Type B pancreatic cell (in vitro differentiated cells): Measurements from ENCODE around the gene FMO3. TPM values are rescaled to one million over a fixed set of nuclear protein-coding genes. Genes with fewer than 3 reads are reported as not detected.

Source experiments
- DNase-seq: peaks from one replicate; pipeline ENCODE4 v3.0.0; 2021; ENCODE audit warnings: mixed read lengths; ENCODE audit not compliant: unreplicated experiment; ENCODE audit errors: extremely low spot score
- H3K27ac Mint-ChIP-seq: 2 replicates; pipeline ENCODE4 v1.8.0; 2021; ENCODE audit warnings: mild to moderate bottlenecking, mixed read lengths
- H3K27me3 Mint-ChIP-seq: 2 replicates; pipeline ENCODE4 v1.8.0; 2021; ENCODE audit warnings: mixed read lengths
- H3K36me3 Mint-ChIP-seq: 2 replicates; pipeline ENCODE4 v1.8.0; 2021; ENCODE audit warnings: mixed read lengths
- H3K4me1 Mint-ChIP-seq: one replicate; pipeline ENCODE4 v1.8.0; 2021; ENCODE audit warnings: mixed read lengths; ENCODE audit not compliant: unreplicated experiment
- H3K4me3 Mint-ChIP-seq: 2 replicates; pipeline ENCODE4 v1.8.0; 2021; ENCODE audit warnings: mild to moderate bottlenecking, mixed read lengths
- H3K9me3 Mint-ChIP-seq: 2 replicates; pipeline ENCODE4 v1.8.0; 2021; ENCODE audit warnings: mixed read lengths
- CTCF ChIP-seq: fragments of 200-600 bp; sonication (generic); conservative IDR thresholded peaks from 2 replicates; pipeline ENCODE4 v1.5.0; 2021; ENCODE audit warnings: antibody characterized with exemption, mild to moderate bottlenecking
- microRNA-seq: library from miRNA; unstranded; fragments of <30 nt; microRNA quantifications from one replicate; pipeline ENCODE4, GENCODE V29; 2020
- total RNA-seq: library from RNA; stranded (reverse); gene quantifications from 2 replicates; pipeline ENCODE4 v1.2.1, GENCODE V29; 2021; ENCODE audit warnings: low replicate concordance

The FMO3 gene
- total RNA-seq, 1 donor from 2014 or later, result 0.56 TPM

DNA sequence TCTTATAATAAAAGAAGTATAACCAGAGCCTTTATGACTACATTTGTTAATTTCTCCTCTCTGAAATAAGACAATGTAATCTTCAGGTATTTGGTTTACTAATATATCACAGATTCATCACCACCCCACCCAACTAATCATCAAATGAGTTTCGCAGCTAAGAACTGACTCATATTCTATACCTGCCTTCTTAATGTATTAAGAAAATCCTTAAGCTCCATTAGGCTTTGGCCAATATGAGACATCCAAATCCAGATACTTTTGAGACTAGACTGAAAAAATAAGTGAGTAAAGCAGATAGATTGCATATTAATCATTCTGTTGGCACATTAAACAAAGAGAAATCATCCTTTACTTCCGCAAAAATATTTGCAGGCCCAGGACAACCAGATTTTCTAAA, 75.7 kb downstream of the FMO3 start:
- Mint-ChIP-seq H3K4me1 (no peaks in the 10 kb centered on the region), H3K36me3 (peaks cover 4% of the 10 kb centered on the region), H3K9me3 (peaks cover 3% of the 10 kb centered on the region), H3K4me3 (no peak overlapping the region), H3K27ac (no peak overlapping the region), H3K27me3 (no peaks in the 10 kb centered on the region)
- DNase-seq, result no peak
- no peak for TF ChIP-seq CTCF

Small RNA genes lying within 50 kb of the gene (microRNA-seq; reads per million reads assigned to microRNA genes)
- gene MIR1295A (not detected), gene MIR1295B (not detected)

Other genes starting within 250 kb of the FMO3 start
- gene MROH9, start 155.4 kb upstream of the FMO3 start, total RNA-seq, result not detected in 2 replicates
- 0.60 TPM in 1 of 2 replicates, not detected in the other for gene FMO2, start 94.4 kb downstream of the FMO3 start, total RNA-seq
- 0.74 and 1.8 TPM in 2 replicates for gene FMO1, start 157.6 kb downstream of the FMO3 start, total RNA-seq
- 1.6 and 2.5 TPM in 2 replicates for gene FMO4, start 223.3 kb downstream of the FMO3 start, total RNA-seq